ENCODE data around the gene PRICKLE3. TPM values are rescaled to one million over a fixed set of nuclear protein-coding genes. Genes with fewer than 3 reads are reported as not detected.

Gene PRICKLE3
- total and polyA plus RNA-seq, 4 experiments from 2014 or later = 0.73 to 12.3 (median 8.3) TPM

GRCh38 chrX:49212861-49213260 is 26.7 kb upstream of the PRICKLE3 start:
- Mint-ChIP-seq H3K27ac (no peak overlapping the region), H3K4me1 (no peaks in the 10 kb centered on the region)
- CTCF ChIA-PET (ENCODE audit: partially characterized antibody) = no interaction called here

DNA sequence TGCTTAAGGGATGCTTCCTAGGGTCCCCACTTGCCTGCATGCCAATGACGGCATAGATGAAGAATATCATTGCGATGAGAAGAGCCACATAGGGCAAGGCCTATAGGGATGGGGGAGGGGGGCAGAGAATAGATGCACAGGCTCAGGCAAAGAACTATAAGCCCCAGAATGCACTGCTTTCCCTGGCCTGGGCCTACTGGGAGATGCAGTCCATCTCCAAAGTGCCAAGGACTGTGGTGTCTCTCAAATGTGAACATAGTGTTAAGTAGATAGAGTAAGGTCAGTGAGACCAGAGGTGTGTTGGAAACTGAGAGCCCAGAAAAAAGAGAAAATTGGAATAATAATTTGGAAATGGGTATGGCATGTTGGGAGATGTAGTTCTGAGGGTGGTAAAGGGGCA is 26.0 kb upstream of the PRICKLE3 start:
- H3K36me3 Mint-ChIP-seq = no peaks in the 10 kb centered on the region
- H3K27me3 ChIP-seq (ENCODE audit: insufficient read depth, low read length) = no peaks in the 10 kb centered on the region
- no peaks in the 10 kb centered on the region for H3K9me3 ChIP-seq (ENCODE audit: control insufficient read depth in 1 of 2, low read length in 2 of 2)
- no peaks in the 10 kb centered on the region for H3K9me3 Mint-ChIP-seq
- H3K27ac ChIP-seq (ENCODE audit: low read depth, low read length) = no peak overlapping the region
- H3K36me3 ChIP-seq (ENCODE audit: insufficient read depth, low read length) = no peaks in the 10 kb centered on the region
- ChIA-PET CTCF (ENCODE audit: partially characterized antibody) (no interaction called here), POLR2A (ENCODE audit: partially characterized antibody) (no interaction called here)
- no peak overlapping the region for H3K27ac Mint-ChIP-seq
- intact Hi-C loops (cut with micrococcal nuclease) = no loop called here
- H3K4me3 Mint-ChIP-seq = no peak overlapping the region
- no peak overlapping the region for H3K4me3 ChIP-seq (ENCODE audit: low read length in 2 of 2)
- H3K4me1 ChIP-seq (ENCODE audit: insufficient read depth, low read length) = no peaks in the 10 kb centered on the region
- no peak for DNase-seq
- H3K27me3 Mint-ChIP-seq = peaks cover 1 to 3% of the 10 kb centered on the region in 2 donors
- no peaks in the 10 kb centered on the region for H3K4me1 Mint-ChIP-seq

More at GRCh38 chrX:49212861-49213260, 26.7 kb upstream of the PRICKLE3 start:
- Histone ChIP-seq H3K36me3 (ENCODE audit: insufficient read depth, low read length) (no peaks in the 10 kb centered on the region), H3K4me1 (ENCODE audit: insufficient read depth, low read length) (no peaks in the 10 kb centered on the region), H3K9me3 (ENCODE audit: control insufficient read depth in 1 of 2, low read length in 2 of 2) (no peaks in the 10 kb centered on the region), H3K27me3 (ENCODE audit: insufficient read depth, low read length) (no peaks in the 10 kb centered on the region), H3K4me3 (ENCODE audit: low read length in 2 of 2) (no peak overlapping the region), H3K27ac (ENCODE audit: low read depth, low read length) (no peak overlapping the region)
- DNase-seq = no peak
- Mint-ChIP-seq H3K9me3 (no peaks in the 10 kb centered on the region), H3K36me3 (no peaks in the 10 kb centered on the region), H3K4me3 (no peak overlapping the region), H3K27me3 (peaks cover 1 to 3% of the 10 kb centered on the region in 2 donors)
- intact Hi-C loops (cut with micrococcal nuclease) = no loop called here
- POLR2A ChIA-PET (ENCODE audit: partially characterized antibody) = no interaction called here

- Histone ChIP-seq H3K27ac (ENCODE audit: low read depth, low read length) (no peak overlapping the region), H3K36me3 (ENCODE audit: insufficient read depth, low read length) (no peaks in the 10 kb centered on the region), H3K9me3 (ENCODE audit: control insufficient read depth in 1 of 2, low read length in 2 of 2) (no peaks in the 10 kb centered on the region), H3K27me3 (ENCODE audit: insufficient read depth, low read length) (no peaks in the 10 kb centered on the region), H3K4me3 (ENCODE audit: low read length in 2 of 2) (no peak overlapping the region), H3K4me1 (ENCODE audit: insufficient read depth, low read length) (no peaks in the 10 kb centered on the region)
- Mint-ChIP-seq H3K4me1 (no peaks in the 10 kb centered on the region), H3K27me3 (peaks cover 1 to 3% of the 10 kb centered on the region in 2 donors), H3K9me3 (no peaks in the 10 kb centered on the region), H3K27ac (no peak overlapping the region), H3K4me3 (no peak overlapping the region), H3K36me3 (no peaks in the 10 kb centered on the region)
- CTCF ChIA-PET (ENCODE audit: partially characterized antibody) = no interaction called here
- intact Hi-C loops (cut with micrococcal nuclease) = no loop called here
- DNase-seq = no peak
- POLR2A ChIA-PET (ENCODE audit: partially characterized antibody) = no interaction called here
These were observed 24.9 kb upstream of the PRICKLE3 start for GRCh38 chrX:49211074-49211473.

DNA sequence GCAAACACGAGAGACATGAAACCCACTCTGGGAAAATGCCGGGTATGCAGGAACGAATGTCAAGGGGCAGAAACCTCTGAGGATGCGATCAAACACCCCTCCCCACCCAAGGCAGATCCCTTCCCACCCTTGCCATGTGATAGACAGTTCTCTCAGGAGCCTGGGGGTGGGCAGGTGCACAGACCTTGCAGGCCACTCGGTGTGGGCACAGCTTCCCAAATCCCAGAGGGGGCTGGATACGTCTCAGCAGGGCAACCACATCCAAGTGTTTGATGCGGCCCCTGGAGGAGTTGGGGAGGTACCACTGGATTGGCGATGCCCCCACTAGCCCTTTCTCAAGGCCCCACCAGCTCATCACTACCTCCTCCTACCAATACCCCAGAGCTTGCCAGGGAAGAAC is 24.2 kb upstream of the PRICKLE3 start:
- Histone ChIP-seq H3K4me3 (ENCODE audit: low read length in 2 of 2) (no peak overlapping the region), H3K4me1 (ENCODE audit: insufficient read depth, low read length) (no peaks in the 10 kb centered on the region), H3K27me3 (ENCODE audit: insufficient read depth, low read length) (no peaks in the 10 kb centered on the region), H3K36me3 (ENCODE audit: insufficient read depth, low read length) (no peaks in the 10 kb centered on the region), H3K9me3 (ENCODE audit: control insufficient read depth in 1 of 2, low read length in 2 of 2) (no peaks in the 10 kb centered on the region), H3K27ac (ENCODE audit: low read depth, low read length) (no peak overlapping the region)
- Mint-ChIP-seq H3K27ac (no peak overlapping the region), H3K4me3 (no peak overlapping the region), H3K9me3 (no peaks in the 10 kb centered on the region), H3K27me3 (peaks cover 1 to 3% of the 10 kb centered on the region in 2 donors), H3K4me1 (no peaks in the 10 kb centered on the region), H3K36me3 (no peaks in the 10 kb centered on the region)
- POLR2A ChIA-PET (ENCODE audit: partially characterized antibody) = no interaction called here
- DNase-seq = no peak
- intact Hi-C loops (cut with micrococcal nuclease) = no loop called here
- CTCF ChIA-PET (ENCODE audit: partially characterized antibody) = interaction anchor here (1.1 kb wide), 1 partner anchor 18 kb away, joined by 3 read pairs; no protein-coding TSS in a partner anchor

DNA sequence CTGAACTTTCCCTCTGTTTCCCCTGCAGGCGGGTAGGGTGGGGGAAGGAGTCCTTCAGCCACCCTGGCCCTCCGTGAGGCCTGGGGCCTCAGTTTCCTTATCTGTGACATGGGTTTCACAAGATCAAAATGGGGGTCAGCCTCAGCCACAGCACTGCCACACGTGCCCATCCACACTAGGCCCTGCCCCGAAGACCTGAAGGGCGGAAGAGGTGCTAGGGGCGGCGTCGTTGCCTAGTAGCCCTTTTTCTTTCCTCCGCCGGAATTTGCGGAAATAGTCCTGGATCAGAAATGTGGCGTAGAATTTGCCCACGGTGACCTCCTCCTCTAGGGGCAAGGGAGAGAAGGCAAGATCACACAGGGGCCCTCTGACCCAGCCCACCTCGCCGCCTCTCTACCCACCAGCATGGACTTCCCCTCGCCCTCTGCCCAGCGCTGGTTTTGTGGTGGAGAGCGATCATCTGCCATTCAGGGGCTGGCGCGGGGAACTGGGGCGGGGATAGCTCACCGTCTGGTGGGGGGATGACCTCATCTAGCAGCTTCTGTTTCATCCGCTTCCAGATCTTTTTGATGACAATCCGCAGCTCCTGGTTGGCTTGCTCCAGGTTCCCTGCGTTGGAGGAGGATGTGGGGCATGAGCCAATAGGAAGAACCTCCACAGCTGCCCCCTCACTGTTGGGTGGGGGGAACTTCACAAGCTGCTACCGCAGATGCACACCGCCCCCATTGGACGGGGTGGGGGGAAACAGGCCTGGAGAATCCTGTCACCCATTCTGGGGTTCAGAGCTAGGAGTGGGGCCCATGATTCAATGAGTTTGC is 23.5 kb upstream of the PRICKLE3 start:
- Mint-ChIP-seq H3K9me3 (no peaks in the 10 kb centered on the region), H3K4me1 (no peaks in the 10 kb centered on the region), H3K4me3 (peak overlapping the region in 1 of 8 donors; percentile 36), H3K27ac (no peak overlapping the region), H3K36me3 (no peaks in the 10 kb centered on the region), H3K27me3 (peaks cover 1 to 3% of the 10 kb centered on the region in 2 donors)
- Histone ChIP-seq H3K4me1 (ENCODE audit: insufficient read depth, low read length) (no peaks in the 10 kb centered on the region), H3K27me3 (ENCODE audit: insufficient read depth, low read length) (no peaks in the 10 kb centered on the region), H3K9me3 (ENCODE audit: control insufficient read depth in 1 of 2, low read length in 2 of 2) (no peaks in the 10 kb centered on the region), H3K36me3 (ENCODE audit: insufficient read depth, low read length) (no peaks in the 10 kb centered on the region), H3K27ac (ENCODE audit: low read depth, low read length) (no peak overlapping the region), H3K4me3 (ENCODE audit: low read length in 2 of 2) (no peak overlapping the region)
- intact Hi-C loops (cut with micrococcal nuclease) = no loop called here
- DNase-seq = no peak
- ChIA-PET CTCF (ENCODE audit: partially characterized antibody) (interaction anchor here (1.1 kb wide), 1 partner anchor 17 kb away, joined by 3 read pairs; no protein-coding TSS in a partner anchor), POLR2A (ENCODE audit: partially characterized antibody) (no interaction called here)

DNA sequence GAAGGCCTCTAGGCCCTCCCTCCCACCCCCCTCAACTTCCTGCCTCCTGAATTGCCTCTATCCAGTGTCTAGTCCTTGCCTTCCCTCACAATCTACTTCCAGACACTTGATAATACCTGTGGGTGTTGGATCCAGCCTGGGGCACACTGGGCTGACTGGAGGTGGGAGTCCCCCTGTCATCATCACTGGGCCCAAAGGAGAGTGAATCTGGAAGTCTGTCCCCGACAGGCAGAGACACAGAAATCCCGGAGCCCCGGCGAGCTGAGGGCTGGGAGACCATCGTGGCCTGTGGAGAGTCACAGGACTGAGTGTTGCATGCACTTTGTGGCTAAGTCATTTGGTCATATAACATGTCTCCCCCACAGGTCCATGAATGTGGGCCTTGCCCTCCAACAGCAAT is 22.2 kb upstream of the PRICKLE3 start:
- H3K27me3 Mint-ChIP-seq = peaks cover 1 to 3% of the 10 kb centered on the region in 2 donors
- intact Hi-C loops (cut with micrococcal nuclease) = no loop called here
- no peak overlapping the region for H3K4me3 Mint-ChIP-seq
- no peak for DNase-seq
- CTCF ChIA-PET (ENCODE audit: partially characterized antibody) = no interaction called here
- no peak overlapping the region for H3K4me3 ChIP-seq (ENCODE audit: low read length in 2 of 2)
- H3K36me3 ChIP-seq (ENCODE audit: insufficient read depth, low read length) = no peaks in the 10 kb centered on the region
- H3K36me3 Mint-ChIP-seq = no peaks in the 10 kb centered on the region
- no peak overlapping the region for H3K27ac ChIP-seq (ENCODE audit: low read depth, low read length)
- no peaks in the 10 kb centered on the region for H3K27me3 ChIP-seq (ENCODE audit: insufficient read depth, low read length)
- H3K9me3 ChIP-seq (ENCODE audit: control insufficient read depth in 1 of 2, low read length in 2 of 2) = no peaks in the 10 kb centered on the region
- H3K27ac Mint-ChIP-seq = no peak overlapping the region
- H3K9me3 Mint-ChIP-seq = no peaks in the 10 kb centered on the region
- POLR2A ChIA-PET (ENCODE audit: partially characterized antibody) = no interaction called here
- no peaks in the 10 kb centered on the region for H3K4me1 Mint-ChIP-seq
- no peaks in the 10 kb centered on the region for H3K4me1 ChIP-seq (ENCODE audit: insufficient read depth, low read length)

DNA sequence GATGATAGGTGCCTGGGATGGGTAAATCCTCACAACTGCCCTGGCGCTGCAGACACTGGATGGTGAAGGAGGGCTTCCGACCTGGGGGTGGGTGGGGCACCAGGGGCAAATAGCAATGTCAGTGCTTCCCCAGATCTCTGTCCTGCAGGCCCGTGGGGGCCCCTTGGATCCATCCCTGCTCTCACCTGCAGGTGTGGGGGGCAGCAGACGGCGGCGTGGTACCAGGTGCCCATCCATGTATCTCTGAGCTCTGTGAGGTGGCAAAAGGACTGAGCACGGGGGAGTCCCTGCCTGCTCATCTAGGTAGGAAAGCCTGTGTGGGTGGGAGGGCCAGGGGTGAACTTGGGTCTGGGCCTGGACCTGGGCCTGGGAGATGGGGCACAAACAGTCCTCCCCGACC is 20.4 kb upstream of the PRICKLE3 start:
- Histone ChIP-seq H3K4me1 (ENCODE audit: insufficient read depth, low read length) (no peaks in the 10 kb centered on the region), H3K27ac (ENCODE audit: low read depth, low read length) (no peak overlapping the region), H3K9me3 (ENCODE audit: control insufficient read depth in 1 of 2, low read length in 2 of 2) (no peaks in the 10 kb centered on the region), H3K27me3 (ENCODE audit: insufficient read depth, low read length) (no peaks in the 10 kb centered on the region), H3K4me3 (ENCODE audit: low read length in 2 of 2) (no peak overlapping the region), H3K36me3 (ENCODE audit: insufficient read depth, low read length) (no peaks in the 10 kb centered on the region)
- Mint-ChIP-seq H3K36me3 (no peaks in the 10 kb centered on the region), H3K9me3 (no peaks in the 10 kb centered on the region), H3K27ac (no peak overlapping the region), H3K4me3 (no peak overlapping the region), H3K27me3 (peaks cover 1 to 3% of the 10 kb centered on the region in 2 donors), H3K4me1 (peaks cover 0 to 4% (median 0%) of the 10 kb centered on the region in 4 donors)
- ChIA-PET POLR2A (ENCODE audit: partially characterized antibody) (no interaction called here), CTCF (ENCODE audit: partially characterized antibody) (no interaction called here)
- intact Hi-C loops (cut with micrococcal nuclease) = no loop called here
- DNase-seq = no peak
